ENCODE measurements around the gene AKAP6.

GRCh38 chr14:32399920-32400319 is 70.8 kb downstream of the AKAP6 start:
- TF ChIP-seq CTCF (IDR thresholded peaks at IDR 0.05) (no peak), POLR2A (IDR thresholded peaks at IDR 0.05) (no peak)
